SH-SY5Y (cell line): Measurements from ENCODE around the gene AMER3.

Experiments
- GATA2 ChIP-seq: IDR thresholded peaks from 2 replicates; pipeline ENCODE4 v1.6.1; 2011; ENCODE audit warnings: mild to moderate bottlenecking, low read depth, low read length
- GATA3 ChIP-seq: IDR thresholded peaks from 2 replicates; pipeline ENCODE4 v1.6.1; 2011; ENCODE audit warnings: low read depth, mild to moderate bottlenecking, low read length, moderate library complexity

GRCh38 chr2:130764821-130765115 is 9.4 kb downstream of the AMER3 start:
- no peak for TF ChIP-seq GATA3
- TF ChIP-seq GATA2: no peak
